Left lobe of liver (tissue), 2 donors: Measurements from ENCODE around the gene EDAR. TPM values are rescaled to one million over a fixed set of nuclear protein-coding genes. Genes with fewer than 3 reads are reported as not detected.

Source experiments
- ATAC-seq: fragments of 200-7000 bp; cut with Tn5 transposase; one replicate; pipeline ENCODE4 v1.9.1; 2020; ENCODE audit warnings: mild to moderate bottlenecking, moderate library complexity
- DNase-seq: peaks from one replicate; pipeline ENCODE4 v3.0.0-alpha.2; 2020; ENCODE audit warnings: low spot score
- total RNA-seq: library from RNA; stranded (reverse); gene quantifications from one replicate; pipeline ENCODE4 v1.2.1, GENCODE V29; 2021
- donor health status: DM: no; HTN: no; CAD: no; lungs with moderate emphysema.
- donor health status: DM: no; HTN: yes; CAD: no.

EDAR gene
- total RNA-seq, 1 donor from 2014 or later = 1.8 TPM

- ATAC-seq (peak; percentile 85), DNase-seq (peak; percentile 73)
These were observed 16.7 kb upstream of the EDAR start for GRCh38 chr2:109005686-109006204.

- no peak for DNase-seq
- ATAC-seq = no peak
These were observed 12.2 kb upstream of the EDAR start for GRCh38 chr2:109001201-109001600.

GRCh38 chr2:109000738-109001137 is 11.7 kb upstream of the EDAR start:
- no peak for ATAC-seq

GRCh38 chr2:108998911-108999310 is 9.9 kb upstream of the EDAR start:
- no peak for ATAC-seq
- DNase-seq = no peak

More at GRCh38 chr2:109000738-109001137, 11.7 kb upstream of the EDAR start:
- DNase-seq = no peak

- ATAC-seq (no peak), DNase-seq (no peak)
These were observed 5.2 kb upstream of the EDAR start for GRCh38 chr2:108994178-108994577.

GRCh38 chr2:108993095-108993937 is 4.3 kb upstream of the EDAR start:
- ATAC-seq (peak; percentile 83), DNase-seq (peak; percentile 67)

- DNase-seq (peak; percentile 83), ATAC-seq (peak; percentile 79)
These were observed 784 bp downstream of the EDAR start for GRCh38 chr2:108988076-108988795.

GRCh38 chr2:108986916-108987510 is 2.0 kb downstream of the EDAR start:
- ATAC-seq (no peak), DNase-seq (no peak)

- DNase-seq (peak; percentile 68), ATAC-seq (peak; percentile 61)
These were observed 5.4 kb downstream of the EDAR start for GRCh38 chr2:108983610-108984009.

GRCh38 chr2:108983061-108983460 is 6.0 kb downstream of the EDAR start:
- ATAC-seq (no peak), DNase-seq (no peak)

- DNase-seq = peak; percentile 51
- peak; percentile 64 for ATAC-seq
These were observed 6.8 kb downstream of the EDAR start for GRCh38 chr2:108982259-108982679.

- ATAC-seq (no peak), DNase-seq (no peak)
These were observed 7.2 kb downstream of the EDAR start for GRCh38 chr2:108981846-108982245.

- DNase-seq (no peak), ATAC-seq (no peak)
These were observed 8.9 kb downstream of the EDAR start for GRCh38 chr2:108980076-108980475.

GRCh38 chr2:108979461-108979860 is 9.6 kb downstream of the EDAR start:
- no peak for ATAC-seq
- DNase-seq = no peak

- ATAC-seq = peak; percentile 6
- no peak for DNase-seq
These were observed 10.3 kb downstream of the EDAR start for GRCh38 chr2:108978709-108979111.

GRCh38 chr2:108975613-108976435 is 13.2 kb downstream of the EDAR start:
- no peak for ATAC-seq
- DNase-seq = no peak

GRCh38 chr2:108974674-108975073 is 14.3 kb downstream of the EDAR start:
- DNase-seq = no peak
- no peak for ATAC-seq

GRCh38 chr2:108972663-108973062 is 16.4 kb downstream of the EDAR start:
- DNase-seq = no peak
- ATAC-seq = peak; percentile 5

- DNase-seq (peak; percentile 75), ATAC-seq (peak; percentile 92)
These were observed 17.1 kb downstream of the EDAR start for GRCh38 chr2:108971661-108972566.
